GM21526 (cell line): ENCODE data around the gene MPPED2.

Experiments used
- ATAC-seq: cut with Tn5 transposase; IDR thresholded peaks from one replicate; pipeline ENCODE4 v1.9.1; 2021; ENCODE audit warnings: moderate library complexity; ENCODE audit not compliant: unreplicated experiment, low FRiP score

Gene MPPED2

GRCh38 chr11:30370164-30370563, 216.0 kb downstream of the MPPED2 start:
- no peak for ATAC-seq

GRCh38 chr11:30368394-30368793, 217.8 kb downstream of the MPPED2 start:
- no peak for ATAC-seq

- peak; percentile 61 for ATAC-seq
Observed at GRCh38 chr11:30365793-30366517, 220.2 kb downstream of the MPPED2 start.

GRCh38 chr11:30364837-30365482, 221.2 kb downstream of the MPPED2 start:
- ATAC-seq = no peak

GRCh38 chr11:30364139-30364836, 221.9 kb downstream of the MPPED2 start:
- ATAC-seq = no peak

- no peak for ATAC-seq
Observed at GRCh38 chr11:30360741-30361140, 225.4 kb downstream of the MPPED2 start.
